Measurements from ENCODE around the gene ACTBL2. TPM values are rescaled to one million over a fixed set of nuclear protein-coding genes. Genes with fewer than 3 reads are reported as not detected.
A peak's percentile ranks its signal among the peaks of the same experiment; 100 is the strongest.

ACTBL2 gene
- total RNA-seq, 1 donor from 2014 or later, result 0.07 TPM

GRCh38 chr5:57455511-57456455, 26.8 kb downstream of the ACTBL2 start:
- Mint-ChIP-seq H3K4me1 (peaks cover 32% of the 10 kb centered on the region), H3K4me3 (no peak overlapping the region), H3K27me3 (ENCODE audit: low read depth) (no peaks in the 10 kb centered on the region), H3K27ac (peak overlapping the region; percentile 22), H3K36me3 (no peaks in the 10 kb centered on the region), H3K9me3 (peaks cover under 1% of the 10 kb centered on the region)
- no peak for DNase-seq (ENCODE audit: low spot score in 2 of 2, unreplicated experiment in 2 of 2)
- no peak for TF ChIP-seq CTCF (IDR thresholded peaks at IDR 0.05; ENCODE audit: unreplicated experiment)

- Mint-ChIP-seq H3K27ac (no peak overlapping the region), H3K9me3 (peaks cover 10% of the 10 kb centered on the region), H3K27me3 (ENCODE audit: low read depth) (no peaks in the 10 kb centered on the region), H3K36me3 (no peaks in the 10 kb centered on the region), H3K4me1 (peaks cover 38% of the 10 kb centered on the region), H3K4me3 (no peak overlapping the region)
- no peak for TF ChIP-seq CTCF (IDR thresholded peaks at IDR 0.05; ENCODE audit: unreplicated experiment)
- DNase-seq (ENCODE audit: low spot score in 2 of 2, unreplicated experiment in 2 of 2), result no peak
Measured at GRCh38 chr5:57454896-57455295, 27.7 kb downstream of the ACTBL2 start.

GRCh38 chr5:57453728-57454127, 28.9 kb downstream of the ACTBL2 start:
- no peak for DNase-seq (ENCODE audit: low spot score in 2 of 2, unreplicated experiment in 2 of 2)
- Mint-ChIP-seq H3K4me1 (peaks cover 38% of the 10 kb centered on the region), H3K4me3 (no peak overlapping the region), H3K36me3 (no peaks in the 10 kb centered on the region), H3K27me3 (ENCODE audit: low read depth) (no peaks in the 10 kb centered on the region), H3K9me3 (peaks cover 11% of the 10 kb centered on the region), H3K27ac (no peak overlapping the region)
- no peak for TF ChIP-seq CTCF (IDR thresholded peaks at IDR 0.05; ENCODE audit: unreplicated experiment)

GRCh38 chr5:57452885-57453284, 29.7 kb downstream of the ACTBL2 start:
- Mint-ChIP-seq H3K4me1 (peaks cover 38% of the 10 kb centered on the region), H3K27ac (no peak overlapping the region), H3K4me3 (no peak overlapping the region), H3K36me3 (no peaks in the 10 kb centered on the region), H3K9me3 (peaks cover 11% of the 10 kb centered on the region), H3K27me3 (ENCODE audit: low read depth) (no peaks in the 10 kb centered on the region)
- no peak for TF ChIP-seq CTCF (IDR thresholded peaks at IDR 0.05; ENCODE audit: unreplicated experiment)
- no peak for DNase-seq (ENCODE audit: low spot score in 2 of 2, unreplicated experiment in 2 of 2)

GRCh38 chr5:57450991-57451876, 31.4 kb downstream of the ACTBL2 start:
- Mint-ChIP-seq H3K27me3 (ENCODE audit: low read depth) (no peaks in the 10 kb centered on the region), H3K27ac (peak overlapping the region; percentile 88), H3K36me3 (no peaks in the 10 kb centered on the region), H3K4me1 (peaks cover 30% of the 10 kb centered on the region), H3K4me3 (no peak overlapping the region), H3K9me3 (peaks cover 11% of the 10 kb centered on the region)
- no peak for DNase-seq (ENCODE audit: low spot score in 2 of 2, unreplicated experiment in 2 of 2)
- TF ChIP-seq CTCF (IDR thresholded peaks at IDR 0.05; ENCODE audit: unreplicated experiment), result no peak
